Calu3 (cell line): ENCODE results near the gene INKA2. TPM values are rescaled to one million over a fixed set of nuclear protein-coding genes. Genes with fewer than 3 reads are reported as not detected.

Source experiments
- BruUV-seq: library from RNA; stranded (reverse); fragments of 400-500 nt; replicated peaks from 2 replicates; lab custom pipeline; 2021; lab: Mats Ljungman, UMichigan
- CTCF ChIA-PET: fragments of 300-600 bp; sonication (Branson Sonifier 250); formaldehyde crosslinking; loops from one replicate; lab custom pipeline; 2022; ENCODE audit warnings: antibody characterized with exemption; lab: Charles Lee
- DNase-seq: peaks from one replicate; pipeline ENCODE4 v3.0.0; 2022
- H3K27ac Mint-ChIP-seq: one replicate; pipeline ENCODE4 v1.8.0; 2022; ENCODE audit warnings: mixed read lengths; ENCODE audit not compliant: unreplicated experiment
- H3K27me3 Mint-ChIP-seq: one replicate; pipeline ENCODE4 v1.8.0; 2022; ENCODE audit warnings: mixed read lengths; ENCODE audit not compliant: unreplicated experiment
- H3K36me3 Mint-ChIP-seq: one replicate; pipeline ENCODE4 v1.8.0; 2022; ENCODE audit warnings: mild to moderate bottlenecking, moderate library complexity, mixed read lengths; ENCODE audit not compliant: insufficient read depth, unreplicated experiment
- H3K4me1 Mint-ChIP-seq: one replicate; pipeline ENCODE4 v1.8.0; 2022; ENCODE audit warnings: mild to moderate bottlenecking, low read depth, mixed read lengths; ENCODE audit not compliant: unreplicated experiment
- H3K4me3 Mint-ChIP-seq: one replicate; pipeline ENCODE4 v1.8.0; 2022; ENCODE audit warnings: mild to moderate bottlenecking, low read depth, moderate library complexity, mixed read lengths; ENCODE audit not compliant: unreplicated experiment
- H3K9me3 Mint-ChIP-seq: one replicate; pipeline ENCODE4 v1.8.0; 2022; ENCODE audit warnings: low read depth, mixed read lengths; ENCODE audit not compliant: unreplicated experiment
- CTCF ChIP-seq: fragments of 200-600 bp; IDR thresholded peaks from one replicate; pipeline ENCODE4 v1.8.0; 2022; ENCODE audit warnings: antibody characterized with exemption; ENCODE audit not compliant: unreplicated experiment
- intact Hi-C: fragments of 100-400 bp; cut with micrococcal nuclease; formaldehyde crosslinking; loops from one replicate; pipeline ENCODE4 v1.10.0; 2022; ENCODE audit not compliant: unreplicated experiment
- total RNA-seq: library from RNA; stranded (reverse); gene quantifications from 2 replicates; pipeline ENCODE4 v1.2.3, GENCODE V29; 2022

INKA2 gene
- total RNA-seq, 1 experiment from 2014 or later = not detected

DNA sequence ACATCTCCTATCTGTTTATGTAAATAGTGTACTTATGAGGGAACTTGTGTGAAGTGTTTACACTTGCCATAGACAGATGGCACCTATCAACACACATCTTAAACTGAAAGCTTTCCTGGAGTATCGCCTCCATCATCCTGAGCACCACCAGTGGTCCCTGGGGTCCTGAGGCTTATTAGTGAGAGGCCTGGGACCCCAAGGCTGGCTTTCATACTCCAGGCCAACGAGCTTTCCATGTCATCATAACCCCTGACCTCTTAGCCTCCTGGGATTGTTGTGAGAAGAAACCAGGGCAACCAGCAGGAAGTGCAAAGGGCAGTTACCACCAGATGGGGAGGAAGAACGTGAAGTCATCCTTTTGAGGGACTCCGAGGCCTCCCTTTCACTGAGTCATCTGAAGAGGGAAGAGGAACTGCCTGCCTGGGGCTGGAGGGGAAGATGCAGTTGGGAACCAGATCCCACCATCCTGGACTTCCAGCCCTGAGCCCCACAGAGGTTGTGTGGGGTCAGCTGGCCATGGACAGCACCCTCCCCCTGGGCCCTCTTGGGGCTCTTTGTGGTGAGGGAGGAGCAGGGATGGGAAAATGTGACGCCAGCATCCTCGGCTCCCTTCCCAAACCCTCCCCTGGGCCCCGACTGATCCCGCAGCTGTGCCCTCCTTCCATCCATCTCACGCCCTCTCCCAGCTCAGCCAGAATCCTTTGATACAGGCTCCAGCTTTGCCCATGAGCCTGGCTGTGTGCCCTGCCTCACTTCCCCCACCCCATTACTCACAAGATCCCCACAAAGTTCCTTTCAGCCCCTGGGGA, 5.8 kb downstream of the INKA2 start:
- no TSS peak for BruUV-seq
- intact Hi-C loops = no loop called here
- H3K4me3 Mint-ChIP-seq = no peak overlapping the region
- H3K27ac Mint-ChIP-seq = no peak overlapping the region
- DNase-seq = no peak
- no peaks in the 10 kb centered on the region for H3K9me3 Mint-ChIP-seq
- H3K36me3 Mint-ChIP-seq = peaks cover 11% of the 10 kb centered on the region
- TF ChIP-seq CTCF = no peak
- CTCF ChIA-PET = no interaction called here
- peaks cover 9% of the 10 kb centered on the region for H3K4me1 Mint-ChIP-seq
- H3K27me3 Mint-ChIP-seq = peaks cover 30% of the 10 kb centered on the region

DNA sequence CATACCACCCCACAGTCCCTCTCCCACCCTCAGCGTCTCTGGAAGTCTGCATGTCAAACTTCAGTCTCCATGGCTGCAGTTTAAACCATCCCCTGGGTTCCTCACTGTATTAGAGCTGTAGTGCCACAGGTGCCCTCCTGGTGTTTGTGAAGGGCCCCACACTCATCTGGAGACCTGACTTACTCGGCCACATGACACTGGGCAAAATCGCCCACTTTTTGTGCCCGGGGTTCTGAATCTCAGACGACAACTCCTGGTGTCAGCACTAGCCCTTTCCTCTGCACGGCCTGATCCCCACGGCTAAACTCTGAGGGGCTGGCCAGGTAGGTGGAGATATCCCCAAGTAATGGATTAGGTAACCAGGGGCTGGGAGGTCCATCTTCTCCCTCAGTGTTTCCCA, 6.5 kb downstream of the INKA2 start:
- BruUV-seq = no TSS peak
- intact Hi-C loops = no loop called here
- Mint-ChIP-seq H3K27me3 (peaks cover 23% of the 10 kb centered on the region), H3K27ac (no peak overlapping the region), H3K36me3 (peaks cover 4% of the 10 kb centered on the region), H3K9me3 (no peaks in the 10 kb centered on the region), H3K4me3 (no peak overlapping the region), H3K4me1 (peaks cover 3% of the 10 kb centered on the region)
- CTCF ChIA-PET = no interaction called here
- no peak for TF ChIP-seq CTCF
- DNase-seq = no peak

GRCh38 chr1:111731956-111732355, 7.2 kb downstream of the INKA2 start:
- H3K4me3 Mint-ChIP-seq = no peak overlapping the region
- H3K4me1 Mint-ChIP-seq = no peaks in the 10 kb centered on the region
- no peak for TF ChIP-seq CTCF
- H3K36me3 Mint-ChIP-seq = no peaks in the 10 kb centered on the region
- intact Hi-C loops = no loop called here
- H3K27ac Mint-ChIP-seq = no peak overlapping the region
- CTCF ChIA-PET = interaction anchor here (1.3 kb wide), 1 partner anchor 17 kb away, joined by 3 read pairs; no protein-coding TSS in a partner anchor
- no peak for DNase-seq
- no peaks in the 10 kb centered on the region for H3K9me3 Mint-ChIP-seq
- BruUV-seq = no TSS peak
- peaks cover 17% of the 10 kb centered on the region for H3K27me3 Mint-ChIP-seq

GRCh38 chr1:111730706-111731105, 8.5 kb downstream of the INKA2 start:
- TF ChIP-seq CTCF = no peak
- Mint-ChIP-seq H3K27me3 (peaks cover 17% of the 10 kb centered on the region), H3K27ac (no peak overlapping the region), H3K4me1 (no peaks in the 10 kb centered on the region), H3K9me3 (no peaks in the 10 kb centered on the region), H3K36me3 (no peaks in the 10 kb centered on the region), H3K4me3 (no peak overlapping the region)
- DNase-seq = no peak
- intact Hi-C loops = no loop called here
- no TSS peak for BruUV-seq
- CTCF ChIA-PET = no interaction called here
